ENCODE results near the gene ARSB. TPM values are rescaled to one million over a fixed set of nuclear protein-coding genes. Genes with fewer than 3 reads are reported as not detected.
"Not testable (repeated sequence)": the region's sequence is repeated elsewhere in the genome, so short reads cannot be mapped to it uniquely, and the experiment has no call there.

Gene ARSB
- total RNA-seq, 1 experiment from 2014 or later: 5.2 TPM

GRCh38 chr5:78738104-78738503 lies 247.0 kb downstream of the ARSB start:
- CTCF ChIA-PET: no interaction called here
- H3K36me3 Mint-ChIP-seq (ENCODE audit: insufficient read depth, unreplicated experiment): no peaks in the 10 kb centered on the region
- no peak overlapping the region for H3K4me3 Mint-ChIP-seq (ENCODE audit: unreplicated experiment)
- intact Hi-C loops (cut with micrococcal nuclease): no loop called here
- H3K27ac Mint-ChIP-seq (ENCODE audit: low read depth, unreplicated experiment): no peak overlapping the region
- H3K4me1 Mint-ChIP-seq (ENCODE audit: insufficient read depth, unreplicated experiment): peaks cover 7% of the 10 kb centered on the region
- no peak for DNase-seq (ENCODE audit: unreplicated experiment)
- no TSS peak for BruUV-seq (replicated peaks)
- no peaks in the 10 kb centered on the region for H3K27me3 Mint-ChIP-seq (ENCODE audit: insufficient read depth, unreplicated experiment)
- no peak for TF ChIP-seq CTCF (IDR thresholded peaks at IDR 0.05; ENCODE audit: unreplicated experiment)
- no peaks in the 10 kb centered on the region for H3K9me3 Mint-ChIP-seq (ENCODE audit: unreplicated experiment)
- POLR2A ChIA-PET: no interaction called here

GRCh38 chr5:78735834-78736463 lies 249.2 kb downstream of the ARSB start:
- ChIA-PET CTCF (interaction anchor here (0.7 kb wide), 1 partner anchor 1372 kb away, joined by 4 read pairs; no protein-coding TSS in a partner anchor), POLR2A (no interaction called here)
- H3K9me3 Mint-ChIP-seq (ENCODE audit: unreplicated experiment): no peaks in the 10 kb centered on the region
- H3K27ac Mint-ChIP-seq (ENCODE audit: low read depth, unreplicated experiment): no peak overlapping the region
- BruUV-seq (replicated peaks): no TSS peak
- no peaks in the 10 kb centered on the region for H3K36me3 Mint-ChIP-seq (ENCODE audit: insufficient read depth, unreplicated experiment)
- TF ChIP-seq CTCF (IDR thresholded peaks at IDR 0.05; ENCODE audit: unreplicated experiment): no peak
- H3K4me3 Mint-ChIP-seq (ENCODE audit: unreplicated experiment): no peak overlapping the region
- no peak for DNase-seq (ENCODE audit: unreplicated experiment)
- intact Hi-C loops (cut with micrococcal nuclease): no loop called here
- no peaks in the 10 kb centered on the region for H3K27me3 Mint-ChIP-seq (ENCODE audit: insufficient read depth, unreplicated experiment)
- peaks cover 7% of the 10 kb centered on the region for H3K4me1 Mint-ChIP-seq (ENCODE audit: insufficient read depth, unreplicated experiment)

GRCh38 chr5:78734950-78735349 lies 250.2 kb downstream of the ARSB start:
- no peak for DNase-seq (ENCODE audit: unreplicated experiment)
- Mint-ChIP-seq H3K27me3 (ENCODE audit: insufficient read depth, unreplicated experiment) (no peaks in the 10 kb centered on the region), H3K4me1 (ENCODE audit: insufficient read depth, unreplicated experiment) (peaks cover 7% of the 10 kb centered on the region), H3K9me3 (ENCODE audit: unreplicated experiment) (no peaks in the 10 kb centered on the region), H3K36me3 (ENCODE audit: insufficient read depth, unreplicated experiment) (no peaks in the 10 kb centered on the region), H3K4me3 (ENCODE audit: unreplicated experiment) (no peak overlapping the region), H3K27ac (ENCODE audit: low read depth, unreplicated experiment) (no peak overlapping the region)
- ChIA-PET POLR2A (no interaction called here), CTCF (no interaction called here)
- no peak for TF ChIP-seq CTCF (IDR thresholded peaks at IDR 0.05; ENCODE audit: unreplicated experiment)
- intact Hi-C loops (cut with micrococcal nuclease): no loop called here
- no TSS peak for BruUV-seq (replicated peaks)

GRCh38 chr5:78734094-78734845 lies 250.8 kb downstream of the ARSB start:
- Mint-ChIP-seq H3K4me1 (ENCODE audit: insufficient read depth, unreplicated experiment) (peaks cover 7% of the 10 kb centered on the region), H3K27me3 (ENCODE audit: insufficient read depth, unreplicated experiment) (no peaks in the 10 kb centered on the region), H3K27ac (ENCODE audit: low read depth, unreplicated experiment) (no peak overlapping the region), H3K9me3 (ENCODE audit: unreplicated experiment) (no peaks in the 10 kb centered on the region), H3K4me3 (ENCODE audit: unreplicated experiment) (no peak overlapping the region), H3K36me3 (ENCODE audit: insufficient read depth, unreplicated experiment) (no peaks in the 10 kb centered on the region)
- intact Hi-C loops (cut with micrococcal nuclease): no loop called here
- CTCF ChIA-PET: no interaction called here
- DNase-seq (ENCODE audit: unreplicated experiment): no peak
- no TSS peak for BruUV-seq (replicated peaks)
- POLR2A ChIA-PET: no interaction called here
- no peak for TF ChIP-seq CTCF (IDR thresholded peaks at IDR 0.05; ENCODE audit: unreplicated experiment)

- DNase-seq (ENCODE audit: unreplicated experiment); H3K4me3 Mint-ChIP-seq (ENCODE audit: unreplicated experiment); intact Hi-C loops (cut with micrococcal nuclease); H3K36me3 Mint-ChIP-seq (ENCODE audit: insufficient read depth, unreplicated experiment); CTCF ChIA-PET; H3K9me3 Mint-ChIP-seq (ENCODE audit: unreplicated experiment); POLR2A ChIA-PET; H3K27ac Mint-ChIP-seq (ENCODE audit: low read depth, unreplicated experiment); H3K27me3 Mint-ChIP-seq (ENCODE audit: insufficient read depth, unreplicated experiment); BruUV-seq (replicated peaks); H3K4me1 Mint-ChIP-seq (ENCODE audit: insufficient read depth, unreplicated experiment): not testable (repeated sequence)
These were observed 252.4 kb downstream of the ARSB start for GRCh38 chr5:78732721-78733120.
